Panc1 (cell line): Measurements from ENCODE around the gene SOX8. TPM values are rescaled to one million over a fixed set of nuclear protein-coding genes. Genes with fewer than 3 reads are reported as not detected.

ENCODE experiments used
- ATAC-seq: fragments of 200-7000 bp; cut with Tn5 transposase; 2 replicates; pipeline ENCODE4 v1.9.1; 2020; ENCODE audit warnings: mild to moderate bottlenecking, moderate library complexity
- BruUV-seq: library from RNA; stranded (reverse); fragments of 400-500 nt; replicated peaks from 2 replicates; lab custom pipeline; 2021; lab: Mats Ljungman, UMichigan
- CTCF ChIA-PET: fragments of 300-600 bp; sonication (Branson Sonifier 250); formaldehyde crosslinking; loops from one replicate; lab custom pipeline; 2022; ENCODE audit warnings: antibody characterized with exemption; lab: Charles Lee
- POLR2A ChIA-PET: fragments of 300-600 bp; sonication (Branson Sonifier 250); formaldehyde crosslinking; loops from one replicate; lab custom pipeline; 2022; ENCODE audit warnings: antibody characterized with exemption; lab: Charles Lee
- DNase-seq: peaks from one replicate; pipeline ENCODE4 v3.0.0-alpha.2; 2010; ENCODE audit warnings: low read depth, low spot score
- H3K27ac ChIP-seq: 2 replicates; pipeline ENCODE4 v1.5.1; 2011; ENCODE audit warnings: mild to moderate bottlenecking, low read length, inconsistent platforms
- H3K27me3 ChIP-seq: fragments of 200-500 bp; sonication (Bioruptor generic); 2 replicates; pipeline ENCODE4 v1.6.0; 2014; ENCODE audit warnings: low read length, inconsistent platforms; ENCODE audit not compliant: control insufficient read depth, insufficient read depth
- H3K36me3 ChIP-seq: fragments of 200-500 bp; sonication (Bioruptor generic); 2 replicates; pipeline ENCODE4 v1.5.1; 2014; ENCODE audit warnings: inconsistent platforms, mild to moderate bottlenecking, low read length, moderate library complexity; ENCODE audit not compliant: control insufficient read depth, insufficient read depth
- H3K4me1 ChIP-seq: 2 replicates; pipeline ENCODE4 v1.5.1; 2011; ENCODE audit warnings: inconsistent platforms, mild to moderate bottlenecking, low read length, moderate library complexity; ENCODE audit not compliant: control insufficient read depth, insufficient read depth
- H3K4me3 ChIP-seq, 2 experiments: 2 replicates each; pipeline ENCODE4 v1.5.1; 2011 to 2012; ENCODE audit warnings: low read depth in 2 of 2, low read length in 2 of 2, mild to moderate bottlenecking in 2 of 2, inconsistent platforms in 1 of 2, moderate library complexity in 1 of 2
- H3K9me3 ChIP-seq: fragments of 200-500 bp; sonication (Bioruptor generic); 2 replicates; pipeline ENCODE4 v1.5.1; 2014; ENCODE audit warnings: low read depth, mild to moderate bottlenecking, inconsistent platforms, low read length, moderate library complexity; ENCODE audit not compliant: control insufficient read depth, insufficient read depth
- CTCF ChIP-seq: fragments of 450-650 bp; IDR thresholded peaks from 2 replicates; pipeline ENCODE4 v1.5.1; 2017; ENCODE audit warnings: mild to moderate bottlenecking
- POLR2AphosphoS5 ChIP-seq: IDR thresholded peaks from 2 replicates; pipeline ENCODE4 v1.6.1; 2012; ENCODE audit warnings: mild to moderate bottlenecking, low read depth, low read length, moderate library complexity
- REST ChIP-seq, 2 experiments: IDR thresholded peaks; 2 replicates each; pipeline ENCODE4 v1.6.1; 2011 to 2012; ENCODE audit warnings: low read depth in 2 of 2, control low read depth in 1 of 2, low read length in 1 of 2, mild to moderate bottlenecking in 1 of 2, moderate library complexity in 1 of 2; ENCODE audit not compliant: insufficient read depth in 1 of 2
- SIN3A ChIP-seq: IDR thresholded peaks from 2 replicates; pipeline ENCODE4 v1.6.1; 2012; ENCODE audit warnings: low read depth, mild to moderate bottlenecking, low read length, moderate library complexity, borderline replicate concordance; ENCODE audit not compliant: insufficient read depth
- TCF7L2 ChIP-seq: IDR thresholded peaks from 2 replicates; pipeline ENCODE4 v1.6.1; 2011; ENCODE audit warnings: mild to moderate bottlenecking, low read depth, low read length, inconsistent platforms
- in situ Hi-C: cut with HindIII; loops from 2 replicates; pipeline ENCODE4 v1.10.0; 2016; ENCODE audit warnings: low sequenced_read_pairs, low pct_unique_long_range_greater_than_20kb
- intact Hi-C: fragments of 100-400 bp; cut with micrococcal nuclease; formaldehyde crosslinking; loops from one replicate; pipeline ENCODE4 v1.10.0; 2022; ENCODE audit not compliant: unreplicated experiment
- total RNA-seq: library from RNA; stranded (reverse); gene quantifications from one replicate; pipeline ENCODE4 v1.2.1, GENCODE V29; 2021; ENCODE audit not compliant: unreplicated experiment

SOX8 gene
- total RNA-seq, 1 experiment from 2014 or later: 1.8 TPM

GRCh38 chr16:965487-965886 is 16.1 kb upstream of the SOX8 start:
- DNase-seq (no peak), ATAC-seq (no peak)
- intact Hi-C loops: no loop called here
- H3K4me1 ChIP-seq: peaks cover 34% of the 10 kb centered on the region
- H3K9me3 ChIP-seq: peaks cover 3% of the 10 kb centered on the region; the same call in 1 of the 2 replicates
- CTCF ChIA-PET: no interaction called here
- no peaks in the 10 kb centered on the region for H3K27me3 ChIP-seq
- TF ChIP-seq REST (IDR thresholded peaks at IDR 0.05; ENCODE audit: insufficient read depth in 1 of 2, low read depth in 2 of 2, low read length in 1 of 2) (no peak), POLR2AphosphoS5 (no peak), CTCF (no peak), TCF7L2 (no peak), SIN3A (no peak)
- POLR2A ChIA-PET: no interaction called here
- BruUV-seq: no TSS peak
- in situ Hi-C loops: no loop called here
- H3K4me3 ChIP-seq: no peak overlapping the region
- no peaks in the 10 kb centered on the region for H3K36me3 ChIP-seq
- peak overlapping the region; percentile 71; the same call in 1 of the 2 replicates for H3K27ac ChIP-seq

GRCh38 chr16:966035-966434 is 15.5 kb upstream of the SOX8 start:
- intact Hi-C loops (no loop called here), in situ Hi-C loops (no loop called here)
- Histone ChIP-seq H3K4me1 (peaks cover 34% of the 10 kb centered on the region), H3K27ac (no peak overlapping the region), H3K9me3 (peaks cover 3% of the 10 kb centered on the region; the same call in 1 of the 2 replicates), H3K4me3 (no peak overlapping the region), H3K27me3 (no peaks in the 10 kb centered on the region), H3K36me3 (no peaks in the 10 kb centered on the region)
- ChIA-PET CTCF (no interaction called here), POLR2A (no interaction called here)
- no TSS peak for BruUV-seq
- no peak for ATAC-seq
- no peak for DNase-seq
- TF ChIP-seq POLR2AphosphoS5 (no peak), TCF7L2 (no peak), SIN3A (no peak), REST (IDR thresholded peaks at IDR 0.05; ENCODE audit: insufficient read depth in 1 of 2, low read depth in 2 of 2, low read length in 1 of 2) (no peak), CTCF (no peak)
